Testis (tissue), 3 donors: ENCODE results near the gene GCFC2. TPM values are rescaled to one million over a fixed set of nuclear protein-coding genes. Genes with fewer than 3 reads are reported as not detected.

Experiments used
- polyA plus RNA-seq: library from polyadenylated mRNA; stranded (reverse); fragments of 350-450 nt; fragmentation: Illumina TruSeq; extraction: RNeasy Lipid Tissue Mini Kit (QIAGEN cat#74804); gene quantifications from one replicate; pipeline ENCODE4 v1.2.3, GENCODE V29; 2014; ENCODE audit warnings: low read depth, low replicate concordance; ENCODE audit not compliant: insufficient read depth
- small RNA-seq, 2 donors: library from RNA; depleted of rRNA; stranded (forward); fragments of <200 nt; gene quantifications; one replicate each; pipeline ENCODE3, GENCODE V24; 2016
- total RNA-seq, 2 donors: library from RNA; depleted of rRNA; stranded (reverse); fragments of >200 nt; gene quantifications; one replicate each; pipeline ENCODE4 v1.2.3, GENCODE V29; 2016

GCFC2 gene
- total and polyA plus RNA-seq, 3 donors from 2014 or later = 19.2 to 40.4 (median 33.0) TPM

Small RNA genes within 50 kb of the gene (small RNA-seq; reads per million reads assigned to genes)
- gene RF00012 = 0 reads per million in 2 donors

Other genes starting within 250 kb of the GCFC2 start
- 10 to 100 TPM; 10.3 to 13.8 TPM for gene EVA1A, start 150.0 kb downstream of the GCFC2 start, total RNA-seq
- gene EVA1A, start 150.0 kb downstream of the GCFC2 start, polyA plus RNA-seq = 5.2 TPM
- 10 to 100 TPM; 27.9 to 36.2 TPM for gene MRPL19, start 64.1 kb downstream of the GCFC2 start, total RNA-seq
- 27.3 TPM for gene MRPL19, start 64.1 kb downstream of the GCFC2 start, polyA plus RNA-seq